Measurements from ENCODE around the gene LANCL2.

GRCh38 chr7:55345292-55345691 is 19.8 kb upstream of the LANCL2 start:
- TF ChIP-seq CTCF (IDR thresholded peaks at IDR 0.05) (no peak), POLR2A (IDR thresholded peaks at IDR 0.05) (no peak), EP300 (IDR thresholded peaks at IDR 0.05) (no peak), POLR2AphosphoS5 (IDR thresholded peaks at IDR 0.05) (no peak)
